Measurements from ENCODE around the gene RCAN2.

Gene RCAN2

GRCh38 chr6:46320505-46320904 lies 170.7 kb downstream of the RCAN2 start:
- TF ChIP-seq ZFX (IDR thresholded peaks at IDR 0.05) (no peak), CTCF (conservative IDR thresholded peaks at IDR 0.05) (no peak)
- H3K27ac ChIP-seq = no peak overlapping the region

DNA sequence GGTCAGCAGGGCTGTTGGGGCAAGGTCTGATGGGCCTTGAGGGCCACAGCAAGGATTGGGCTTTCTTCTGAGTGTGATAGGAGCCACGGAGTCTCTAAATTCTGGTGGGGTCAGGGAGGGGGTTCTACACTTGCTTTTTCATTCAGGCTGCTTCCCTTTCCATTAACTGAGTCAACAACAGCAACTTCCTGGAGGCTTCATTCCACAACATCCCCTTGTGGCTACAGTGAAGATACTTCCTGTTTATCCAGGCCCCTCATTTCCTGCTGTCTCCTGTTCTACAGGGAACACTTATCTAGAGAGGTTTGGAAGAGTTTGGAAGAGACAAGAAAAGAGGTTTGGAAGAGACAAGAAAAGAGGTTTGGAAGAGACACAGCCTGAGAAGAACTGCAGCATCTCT lies 175.7 kb downstream of the RCAN2 start:
- no peak overlapping the region for H3K27ac ChIP-seq
- no peak for TF ChIP-seq CTCF (conservative IDR thresholded peaks at IDR 0.05)

DNA sequence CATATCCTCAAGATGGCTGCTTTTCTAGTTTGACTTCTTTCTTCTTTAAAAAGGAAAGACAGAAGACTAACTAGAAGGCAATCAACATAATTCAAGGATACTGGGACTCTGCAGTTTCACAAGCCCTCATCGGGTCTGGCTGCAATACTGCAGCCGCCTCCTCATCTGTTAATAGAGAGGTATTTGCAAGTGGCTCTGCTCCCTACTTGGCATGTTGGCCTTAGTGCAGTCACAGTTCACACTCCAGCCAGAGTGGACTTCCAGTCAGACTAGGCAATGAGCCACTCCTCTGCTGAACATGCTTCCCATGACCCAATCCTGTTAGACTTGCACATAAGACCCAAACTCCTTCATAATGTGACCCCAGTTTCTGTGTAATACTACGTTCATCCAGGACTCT lies 178.6 kb downstream of the RCAN2 start:
- no peak for TF ChIP-seq ZFX (IDR thresholded peaks at IDR 0.05)
- TF ChIP-seq CTCF (conservative IDR thresholded peaks at IDR 0.05) = no peak
- H3K27ac ChIP-seq = no peak overlapping the region

GRCh38 chr6:46310196-46310595 lies 181.1 kb downstream of the RCAN2 start:
- H3K27ac ChIP-seq = no peak overlapping the region
- TF ChIP-seq ZFX (IDR thresholded peaks at IDR 0.05) (no peak), CTCF (conservative IDR thresholded peaks at IDR 0.05) (no peak)

- TF ChIP-seq CTCF (conservative IDR thresholded peaks at IDR 0.05) (no peak), ZFX (IDR thresholded peaks at IDR 0.05) (no peak)
- no peak overlapping the region for H3K27ac ChIP-seq
These were observed 184.8 kb downstream of the RCAN2 start for GRCh38 chr6:46306431-46306830.

GRCh38 chr6:46305833-46306232 lies 185.4 kb downstream of the RCAN2 start:
- no peak overlapping the region for H3K27ac ChIP-seq
- TF ChIP-seq ZFX (IDR thresholded peaks at IDR 0.05) = no peak
- TF ChIP-seq CTCF (conservative IDR thresholded peaks at IDR 0.05) = no peak

- no peak overlapping the region for H3K27ac ChIP-seq
- TF ChIP-seq CTCF (conservative IDR thresholded peaks at IDR 0.05) (no peak), ZFX (IDR thresholded peaks at IDR 0.05) (no peak)
These were observed 186.0 kb downstream of the RCAN2 start for GRCh38 chr6:46305236-46305635.
